ENCODE data around the gene NBEA. TPM values are rescaled to one million over a fixed set of nuclear protein-coding genes. Genes with fewer than 3 reads are reported as not detected.

Gene NBEA
- total and polyA plus RNA-seq, 12 donors, result 3.1 to 19.7 (median 14.2) TPM

GRCh38 chr13:35016362-35017112, 74.5 kb downstream of the NBEA start:
- 67 to 75% (median 73%) methylated on average over 5 of the region's 5 CpGs for WGBS, 4 donors
- H3K9me3 ChIP-seq (replicated peaks in 1 of 3), result no peaks in the 10 kb centered on the region
- H3K27me3 ChIP-seq, result no peaks in the 10 kb centered on the region
- H3K4me1 ChIP-seq (replicated peaks in 1 of 2), result peaks cover 0 to 5% of the 10 kb centered on the region in 2 donors
- TF ChIP-seq CTCF (IDR thresholded peaks at IDR 0.05) (no peak), POLR2A (IDR thresholded peaks at IDR 0.05) (no peak)
- H3K4me3 ChIP-seq, result no peak overlapping the region
- intact Hi-C loops (cut with DNase I), result no loop called here
- H3K36me3 ChIP-seq (replicated peaks in 1 of 2), result no peaks in the 10 kb centered on the region
- no peak overlapping the region for H3K27ac ChIP-seq
- no peak for DNase-seq

- DNase-seq, result no peak
- Histone ChIP-seq H3K4me3 (no peak overlapping the region), H3K27ac (no peak overlapping the region), H3K9me3 (replicated peaks in 1 of 3) (peaks cover 0 to 6% (median 0%) of the 10 kb centered on the region in 3 donors), H3K27me3 (no peaks in the 10 kb centered on the region), H3K36me3 (replicated peaks in 1 of 2) (no peaks in the 10 kb centered on the region), H3K4me1 (replicated peaks in 1 of 2) (no peaks in the 10 kb centered on the region)
- no peak for TF ChIP-seq POLR2A (IDR thresholded peaks at IDR 0.05)
- no peak for TF ChIP-seq CTCF (IDR thresholded peaks at IDR 0.05)
- 90 to 93% (median 92%) methylated on average over 2 of the region's 2 CpGs for WGBS, 4 donors
- intact Hi-C loops (cut with DNase I), result no loop called here
Measured at GRCh38 chr13:35025314-35025713, 83.2 kb downstream of the NBEA start.

- intact Hi-C loops (cut with DNase I), result no loop called here
- 95 to 100% (median 98%) methylated on average over 1 of the region's 1 CpG for WGBS, 4 donors
Measured at GRCh38 chr13:35028338-35028867, 86.3 kb downstream of the NBEA start.

GRCh38 chr13:35039012-35039411, 96.9 kb downstream of the NBEA start:
- 88 to 93% (median 89%) methylated on average over 3 of the region's 3 CpGs for WGBS, 4 donors
- TF ChIP-seq POLR2A (IDR thresholded peaks at IDR 0.05), result no peak
- H3K27me3 ChIP-seq, result no peaks in the 10 kb centered on the region
- no peak overlapping the region for H3K27ac ChIP-seq
- intact Hi-C loops (cut with DNase I), result no loop called here
- H3K4me3 ChIP-seq, result no peak overlapping the region
- H3K36me3 ChIP-seq (replicated peaks in 1 of 2), result no peaks in the 10 kb centered on the region
- no peak for DNase-seq
- H3K9me3 ChIP-seq (replicated peaks in 1 of 3), result no peaks in the 10 kb centered on the region
- no peaks in the 10 kb centered on the region for H3K4me1 ChIP-seq (replicated peaks in 1 of 2)

More at GRCh38 chr13:35028338-35028867, 86.3 kb downstream of the NBEA start:
- peaks cover 0 to 10% (median 0%) of the 10 kb centered on the region in 3 donors for H3K9me3 ChIP-seq (replicated peaks in 1 of 3)
- H3K27ac ChIP-seq, result no peak overlapping the region
- no peaks in the 10 kb centered on the region for H3K36me3 ChIP-seq (replicated peaks in 1 of 2)
- no peak overlapping the region for H3K4me3 ChIP-seq
- no peaks in the 10 kb centered on the region for H3K4me1 ChIP-seq (replicated peaks in 1 of 2)
- no peak for DNase-seq
- H3K27me3 ChIP-seq, result no peaks in the 10 kb centered on the region
- TF ChIP-seq CTCF (IDR thresholded peaks at IDR 0.05), result no peak
- TF ChIP-seq POLR2A (IDR thresholded peaks at IDR 0.05), result no peak
